ENCODE measurements around the gene HRH2. TPM values are rescaled to one million over a fixed set of nuclear protein-coding genes. Genes with fewer than 3 reads are reported as not detected.

Gene HRH2
- total RNA-seq, 1 donor from 2014 or later, result 1.2 TPM

GRCh38 chr5:175623088-175623487 lies 34.8 kb upstream of the HRH2 start:
- H3K27ac Mint-ChIP-seq, result no peak overlapping the region
- no peaks in the 10 kb centered on the region for H3K4me1 Mint-ChIP-seq (ENCODE audit: low read depth)
- H3K36me3 Mint-ChIP-seq (ENCODE audit: insufficient read depth), result no peaks in the 10 kb centered on the region
- H3K4me3 Mint-ChIP-seq (ENCODE audit: low read depth), result no peak overlapping the region
- no peaks in the 10 kb centered on the region for H3K27me3 Mint-ChIP-seq
- TF ChIP-seq, protein P1, sequence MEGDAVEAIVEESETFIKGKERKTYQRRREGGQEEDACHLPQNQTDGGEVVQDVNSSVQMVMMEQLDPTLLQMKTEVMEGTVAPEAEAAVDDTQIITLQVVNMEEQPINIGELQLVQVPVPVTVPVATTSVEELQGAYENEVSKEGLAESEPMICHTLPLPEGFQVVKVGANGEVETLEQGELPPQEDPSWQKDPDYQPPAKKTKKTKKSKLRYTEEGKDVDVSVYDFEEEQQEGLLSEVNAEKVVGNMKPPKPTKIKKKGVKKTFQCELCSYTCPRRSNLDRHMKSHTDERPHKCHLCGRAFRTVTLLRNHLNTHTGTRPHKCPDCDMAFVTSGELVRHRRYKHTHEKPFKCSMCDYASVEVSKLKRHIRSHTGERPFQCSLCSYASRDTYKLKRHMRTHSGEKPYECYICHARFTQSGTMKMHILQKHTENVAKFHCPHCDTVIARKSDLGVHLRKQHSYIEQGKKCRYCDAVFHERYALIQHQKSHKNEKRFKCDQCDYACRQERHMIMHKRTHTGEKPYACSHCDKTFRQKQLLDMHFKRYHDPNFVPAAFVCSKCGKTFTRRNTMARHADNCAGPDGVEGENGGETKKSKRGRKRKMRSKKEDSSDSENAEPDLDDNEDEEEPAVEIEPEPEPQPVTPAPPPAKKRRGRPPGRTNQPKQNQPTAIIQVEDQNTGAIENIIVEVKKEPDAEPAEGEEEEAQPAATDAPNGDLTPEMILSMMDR (IDR thresholded peaks at IDR 0.05; ENCODE audit: unreplicated experiment), result no peak
- H3K9me3 Mint-ChIP-seq (ENCODE audit: low read depth), result no peaks in the 10 kb centered on the region
- no peak for DNase-seq (ENCODE audit: low spot score, unreplicated experiment)

DNA sequence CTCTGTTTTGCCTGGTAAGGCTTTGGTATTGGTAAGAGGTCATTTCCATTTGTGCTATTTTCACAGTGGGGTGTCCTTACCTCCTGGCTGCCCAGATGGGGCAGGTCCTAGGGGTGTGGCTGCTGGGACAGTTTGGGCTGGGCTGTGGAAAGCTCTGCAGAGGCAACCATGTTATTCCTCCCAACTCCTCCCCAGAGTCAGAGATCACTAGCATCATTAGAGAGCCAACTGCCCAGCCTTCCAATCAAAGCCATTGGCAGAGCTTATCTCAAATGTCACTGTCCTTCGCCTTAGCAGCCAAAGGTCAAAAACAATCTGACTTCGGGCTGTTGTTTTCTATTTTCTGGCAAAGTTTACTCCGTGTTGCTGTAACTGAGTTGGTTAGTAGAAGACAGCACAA lies 33.6 kb upstream of the HRH2 start:
- TF ChIP-seq, protein P1 (IDR thresholded peaks at IDR 0.05; ENCODE audit: unreplicated experiment), result no peak
- DNase-seq (ENCODE audit: low spot score, unreplicated experiment), result no peak
- no peak overlapping the region for H3K27ac Mint-ChIP-seq
- H3K4me1 Mint-ChIP-seq (ENCODE audit: low read depth), result no peaks in the 10 kb centered on the region
- no peak overlapping the region for H3K4me3 Mint-ChIP-seq (ENCODE audit: low read depth)
- H3K27me3 Mint-ChIP-seq, result peaks cover 2% of the 10 kb centered on the region
- no peaks in the 10 kb centered on the region for H3K9me3 Mint-ChIP-seq (ENCODE audit: low read depth)
- H3K36me3 Mint-ChIP-seq (ENCODE audit: insufficient read depth), result no peaks in the 10 kb centered on the region

DNA sequence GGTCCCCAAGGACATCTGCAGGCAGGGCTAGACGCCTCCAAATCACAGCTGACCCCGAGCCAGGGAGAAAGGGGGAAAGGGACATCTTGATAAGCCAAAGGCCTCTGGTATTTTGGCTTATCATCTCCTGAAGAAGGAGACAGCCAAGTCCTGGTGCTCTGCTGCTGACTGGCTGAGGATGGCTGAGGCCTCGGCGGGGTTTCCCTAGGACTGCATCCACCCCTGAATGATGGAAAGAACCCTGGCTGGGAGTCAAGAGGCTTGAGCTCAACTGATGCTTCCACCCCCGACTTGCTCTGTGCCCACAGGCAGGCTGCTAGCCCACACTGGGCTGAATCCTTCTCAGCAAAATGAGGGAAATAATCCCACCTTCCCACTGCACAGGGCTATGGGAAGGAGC lies 30.9 kb upstream of the HRH2 start:
- Mint-ChIP-seq H3K9me3 (ENCODE audit: low read depth) (peaks cover 5% of the 10 kb centered on the region), H3K27ac (no peak overlapping the region), H3K4me1 (ENCODE audit: low read depth) (no peaks in the 10 kb centered on the region), H3K27me3 (peaks cover 6% of the 10 kb centered on the region), H3K4me3 (ENCODE audit: low read depth) (no peak overlapping the region), H3K36me3 (ENCODE audit: insufficient read depth) (no peaks in the 10 kb centered on the region)
- no peak for DNase-seq (ENCODE audit: low spot score, unreplicated experiment)
- TF ChIP-seq, protein P1 (IDR thresholded peaks at IDR 0.05; ENCODE audit: unreplicated experiment), result no peak

DNA sequence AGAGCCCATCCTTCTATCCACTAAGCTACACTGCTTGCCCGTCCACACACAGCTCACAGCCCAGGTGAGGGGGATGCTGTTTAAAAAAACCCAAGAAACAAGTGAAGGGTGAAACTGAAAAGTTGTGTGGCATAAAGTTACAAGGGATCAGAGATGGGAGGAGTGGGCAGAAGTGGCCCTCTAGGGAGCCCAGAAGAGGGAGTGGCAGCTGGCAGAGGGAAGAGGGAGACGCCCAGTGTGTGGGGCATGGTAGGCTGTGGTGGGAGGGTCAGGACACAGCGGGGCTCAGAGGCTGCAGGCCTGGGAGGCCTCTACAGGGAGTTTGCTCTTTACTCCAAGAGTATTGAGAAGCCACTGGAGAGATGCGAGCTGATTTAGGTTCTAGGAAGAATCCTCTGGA lies 30.1 kb upstream of the HRH2 start:
- TF ChIP-seq, protein P1 (IDR thresholded peaks at IDR 0.05; ENCODE audit: unreplicated experiment), result no peak
- Mint-ChIP-seq H3K27me3 (peaks cover 6% of the 10 kb centered on the region), H3K4me3 (ENCODE audit: low read depth) (no peak overlapping the region), H3K27ac (no peak overlapping the region), H3K4me1 (ENCODE audit: low read depth) (no peaks in the 10 kb centered on the region), H3K36me3 (ENCODE audit: insufficient read depth) (no peaks in the 10 kb centered on the region), H3K9me3 (ENCODE audit: low read depth) (peaks cover 5% of the 10 kb centered on the region)
- no peak for DNase-seq (ENCODE audit: low spot score, unreplicated experiment)

DNA sequence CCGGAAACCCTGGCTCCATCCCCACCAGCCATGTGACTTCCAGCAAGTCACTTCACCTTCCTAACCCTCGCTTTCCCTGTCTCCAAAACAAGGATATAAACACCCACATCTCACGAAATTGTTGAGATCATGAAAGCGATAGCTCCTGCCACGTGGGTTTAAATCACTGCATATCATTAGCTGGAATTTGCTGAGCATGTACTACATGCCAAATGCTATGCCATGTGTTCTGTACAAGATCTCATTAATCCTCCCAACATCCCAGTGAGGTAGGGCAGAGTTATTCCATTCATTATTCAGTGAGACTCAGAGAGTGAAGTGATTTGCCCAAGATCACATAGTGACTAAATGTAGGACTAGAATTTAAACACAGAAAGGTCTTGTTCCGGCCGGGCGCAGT lies 29.2 kb upstream of the HRH2 start:
- Mint-ChIP-seq H3K4me3 (ENCODE audit: low read depth) (no peak overlapping the region), H3K27me3 (peaks cover 6% of the 10 kb centered on the region), H3K36me3 (ENCODE audit: insufficient read depth) (no peaks in the 10 kb centered on the region), H3K27ac (no peak overlapping the region), H3K4me1 (ENCODE audit: low read depth) (peaks cover 4% of the 10 kb centered on the region), H3K9me3 (ENCODE audit: low read depth) (peaks cover 5% of the 10 kb centered on the region)
- TF ChIP-seq, protein P1 (IDR thresholded peaks at IDR 0.05; ENCODE audit: unreplicated experiment), result no peak
- DNase-seq (ENCODE audit: low spot score, unreplicated experiment), result no peak

All from progenitor cell of endocrine pancreas (in vitro differentiated cells).